NCI-H2171 treated with DMSO at 0.1 percent for 48 hours (cell line): ENCODE results near the gene HSPA5.
"Not testable (repeated sequence)": the region's sequence is repeated elsewhere in the genome, so short reads cannot be mapped to it uniquely, and the experiment has no call there.

ENCODE experiments used
- DNase-seq: peaks from one replicate; lab custom pipeline; 2025; lab: John Stamatoyannopoulos, UW

HSPA5 gene

GRCh38 chr9:125241863-125242739 is 958 bp upstream of the HSPA5 start:
- DNase-seq: no peak

GRCh38 chr9:125240649-125240999 is 519 bp downstream of the HSPA5 start:
- no peak for DNase-seq

GRCh38 chr9:125239631-125240597 is 1.2 kb downstream of the HSPA5 start:
- no peak for DNase-seq

- no peak for DNase-seq
Observed at GRCh38 chr9:125238915-125239446, 2.2 kb downstream of the HSPA5 start.

- DNase-seq: no peak
Observed at GRCh38 chr9:125238127-125238914, 2.8 kb downstream of the HSPA5 start.

- not testable (repeated sequence) for DNase-seq
Observed at GRCh38 chr9:125236520-125237159, 4.5 kb downstream of the HSPA5 start.

GRCh38 chr9:125235804-125236519 is 5.2 kb downstream of the HSPA5 start:
- DNase-seq: no peak

- not testable (repeated sequence) for DNase-seq
Observed at GRCh38 chr9:125234099-125234498, 7.0 kb downstream of the HSPA5 start.

- DNase-seq: no peak
Observed at GRCh38 chr9:125233678-125234077, 7.5 kb downstream of the HSPA5 start.

- no peak for DNase-seq
Observed at GRCh38 chr9:125227761-125228160, 13.4 kb downstream of the HSPA5 start.

GRCh38 chr9:125224858-125225257 is 16.3 kb downstream of the HSPA5 start:
- not testable (repeated sequence) for DNase-seq

- DNase-seq: no peak
Observed at GRCh38 chr9:125218621-125219020, 22.5 kb downstream of the HSPA5 start.

GRCh38 chr9:125214186-125214585 is 27.0 kb downstream of the HSPA5 start:
- DNase-seq: no peak

GRCh38 chr9:125204477-125204876 is 36.7 kb downstream of the HSPA5 start:
- no peak for DNase-seq

- DNase-seq: peak; percentile 73
Observed at GRCh38 chr9:125202846-125203618, 38.1 kb downstream of the HSPA5 start.

GRCh38 chr9:125200216-125201047 is 40.7 kb downstream of the HSPA5 start, which contains the start of gene RABEPK:
Gene RABEPK, plus strand, starts transcription at chr9:125200542. Its CDS starts 2,472 bp downstream, at chr9:125203014.
- peak; percentile 91 for DNase-seq

- DNase-seq: not testable (repeated sequence)
Observed at GRCh38 chr9:125195591-125195990, 45.6 kb downstream of the HSPA5 start.

GRCh38 chr9:125194466-125194865 is 46.7 kb downstream of the HSPA5 start:
- DNase-seq: not testable (repeated sequence)

GRCh38 chr9:125190361-125190801 is 50.8 kb downstream of the HSPA5 start:
- DNase-seq: no peak
